VCaP (cell line): Measurements from ENCODE around the gene HNRNPU.

Experiments used
- H3K27ac ChIP-seq: fragments of 450-650 bp; 2 replicates; pipeline ENCODE4 v1.5.1; 2017
- CTCF ChIP-seq: fragments of 450-650 bp; conservative IDR thresholded peaks from 2 replicates; pipeline ENCODE4 v1.5.1; 2017; ENCODE audit warnings: mild to moderate bottlenecking, moderate library complexity

The HNRNPU gene

GRCh38 chr1:244861683-244862082 lies 2.7 kb downstream of the HNRNPU start:
- peak overlapping the region; percentile 99 for H3K27ac ChIP-seq
- no peak for TF ChIP-seq CTCF

GRCh38 chr1:244860914-244861610 lies 3.3 kb downstream of the HNRNPU start:
- H3K27ac ChIP-seq: peak overlapping the region; percentile 99
- no peak for TF ChIP-seq CTCF

- no peak for TF ChIP-seq CTCF
- peak overlapping the region; percentile 99; the same call in 1 of the 2 replicates for H3K27ac ChIP-seq
Measured at GRCh38 chr1:244860078-244860477, 4.3 kb downstream of the HNRNPU start.

GRCh38 chr1:244858357-244858756 lies 6.0 kb downstream of the HNRNPU start:
- no peak overlapping the region for H3K27ac ChIP-seq
- TF ChIP-seq CTCF: no peak

- H3K27ac ChIP-seq: 0 out of 2 replicates have a peak overlapping the region, but pooled peaks have one; percentile 3
- TF ChIP-seq CTCF: no peak
Measured at GRCh38 chr1:244857761-244858160, 6.6 kb downstream of the HNRNPU start.

- H3K27ac ChIP-seq: no peak overlapping the region
Measured at GRCh38 chr1:244854865-244855578, 9.3 kb downstream of the HNRNPU start.

More at GRCh38 chr1:244854865-244855578, 9.3 kb downstream of the HNRNPU start:
- no peak for TF ChIP-seq CTCF
